DOHH2 (cell line): ENCODE data around the gene SLFNL1.

Experiments
- H3F3A ChIP-seq: fragments of 200-600 bp; sonication (generic), shearing (Covaris generic); 2 replicates; pipeline ENCODE4 v1.6.0; 2016; ENCODE audit warnings: antibody characterized with exemption, mild to moderate bottlenecking; ENCODE audit not compliant: control insufficient read depth, insufficient read depth
- H3K27ac ChIP-seq: fragments of 200-600 bp; sonication (generic); 2 replicates; pipeline ENCODE4 v1.5.1; 2014; ENCODE audit warnings: low read depth, mild to moderate bottlenecking, low read length, moderate library complexity
- H3K27me3 ChIP-seq: fragments of 200-600 bp; sonication (generic); 2 replicates; pipeline ENCODE4 v1.6.1; 2014; ENCODE audit warnings: mild to moderate bottlenecking, low read length, mixed read lengths; ENCODE audit not compliant: control insufficient read depth
- H3K36me3 ChIP-seq: fragments of 200-600 bp; sonication (generic); 2 replicates; pipeline ENCODE4 v1.6.1; 2014; ENCODE audit warnings: mild to moderate bottlenecking, low read length, moderate library complexity, mixed read lengths; ENCODE audit not compliant: control insufficient read depth
- H3K4me1 ChIP-seq: fragments of 200-600 bp; sonication (generic); 2 replicates; pipeline ENCODE4 v1.6.1; 2014; ENCODE audit warnings: mild to moderate bottlenecking, low read length, mixed read lengths; ENCODE audit not compliant: control insufficient read depth
- H3K4me2 ChIP-seq: fragments of 200-600 bp; sonication (generic); 2 replicates; pipeline ENCODE4 v1.6.0; 2014; ENCODE audit warnings: mild to moderate bottlenecking, low read length, moderate library complexity
- H3K4me3 ChIP-seq: fragments of 200-600 bp; sonication (generic); 2 replicates; pipeline ENCODE4 v1.5.1; 2014; ENCODE audit warnings: mild to moderate bottlenecking, low read length, mixed read lengths
- H3K79me2 ChIP-seq: fragments of 200-600 bp; sonication (generic); 2 replicates; pipeline ENCODE4 v1.6.1; 2014; ENCODE audit warnings: mild to moderate bottlenecking, low read length, mixed read lengths; ENCODE audit not compliant: control insufficient read depth
- H3K9me2 ChIP-seq: fragments of 200-600 bp; sonication (generic); replicated peaks from 2 replicates; pipeline ENCODE4 v1.6.1; 2014; ENCODE audit warnings: mild to moderate bottlenecking, low read length, mixed read lengths; ENCODE audit not compliant: control insufficient read depth
- H3K9me3 ChIP-seq: fragments of 200-600 bp; sonication (generic); 2 replicates; pipeline ENCODE4 v1.6.1; 2014; ENCODE audit warnings: antibody characterized with exemption, low read length, mixed read lengths; ENCODE audit not compliant: control insufficient read depth, insufficient read depth
- H4K20me1 ChIP-seq: fragments of 200-600 bp; sonication (generic); 2 replicates; pipeline ENCODE4 v1.6.0; 2014; ENCODE audit warnings: low read depth, mild to moderate bottlenecking, antibody characterized with exemption, low read length, moderate library complexity; ENCODE audit not compliant: control insufficient read depth, insufficient read depth
- CTCF ChIP-seq: fragments of 200-600 bp; sonication (generic); IDR thresholded peaks from one replicate; pipeline ENCODE4 v1.5.1; 2014; ENCODE audit warnings: antibody characterized with exemption, mild to moderate bottlenecking, low read depth, low read length; ENCODE audit not compliant: poor library complexity, severe bottlenecking
- EZH2phosphoT487 ChIP-seq: fragments of 200-600 bp; sonication (generic); IDR thresholded peaks from 2 replicates; pipeline ENCODE4 v1.6.1; 2017; ENCODE audit warnings: borderline replicate concordance, mild to moderate bottlenecking, antibody characterized with exemption, low read length, moderate library complexity, mixed read lengths

Gene SLFNL1

GRCh38 chr1:41003127-41003639, 18.3 kb downstream of the SLFNL1 start:
- Histone ChIP-seq H3K4me2 (peak overlapping the region; percentile 16), H3K36me3 (peaks cover 96% of the 10 kb centered on the region), H3K4me1 (peaks cover 25% of the 10 kb centered on the region), H3K27me3 (no peaks in the 10 kb centered on the region), H3K79me2 (peaks cover 31% of the 10 kb centered on the region), H3F3A (peaks cover 12% of the 10 kb centered on the region; the same call in 1 of the 2 replicates), H3K27ac (peak overlapping the region; percentile 32), H3K4me3 (no peak overlapping the region), H4K20me1 (peaks cover 13% of the 10 kb centered on the region; the same call in 1 of the 2 replicates), H3K9me2 (no peaks in the 10 kb centered on the region), H3K9me3 (no peaks in the 10 kb centered on the region)
- TF ChIP-seq CTCF: no peak
- TF ChIP-seq EZH2phosphoT487: no peak

GRCh38 chr1:40998668-40999067, 22.9 kb downstream of the SLFNL1 start:
- H3K4me3 ChIP-seq: no peak overlapping the region
- no peak for TF ChIP-seq EZH2phosphoT487
- TF ChIP-seq CTCF: no peak
- peaks cover 10% of the 10 kb centered on the region; the same call in 1 of the 2 replicates for H4K20me1 ChIP-seq
- H3K9me3 ChIP-seq: no peaks in the 10 kb centered on the region
- H3K27ac ChIP-seq: no peak overlapping the region
- no peaks in the 10 kb centered on the region for H3K27me3 ChIP-seq
- peaks cover 21% of the 10 kb centered on the region for H3K4me1 ChIP-seq
- H3K4me2 ChIP-seq: no peak overlapping the region
- peaks cover 95% of the 10 kb centered on the region for H3K36me3 ChIP-seq
- no peaks in the 10 kb centered on the region for H3K9me2 ChIP-seq
- peaks cover 49% of the 10 kb centered on the region for H3K79me2 ChIP-seq
- peaks cover 12% of the 10 kb centered on the region for H3F3A ChIP-seq

GRCh38 chr1:40997096-40997495, 24.4 kb downstream of the SLFNL1 start:
- Histone ChIP-seq H3K36me3 (peaks cover 93% of the 10 kb centered on the region), H3K27ac (no peak overlapping the region), H3K9me3 (no peaks in the 10 kb centered on the region), H3K4me2 (no peak overlapping the region), H3K4me3 (no peak overlapping the region), H3K27me3 (no peaks in the 10 kb centered on the region), H3K79me2 (peaks cover 53% of the 10 kb centered on the region), H3K9me2 (no peaks in the 10 kb centered on the region), H4K20me1 (peaks cover 10% of the 10 kb centered on the region; the same call in 1 of the 2 replicates), H3K4me1 (peaks cover 6% of the 10 kb centered on the region), H3F3A (no peaks in the 10 kb centered on the region; the same call in 1 of the 2 replicates)
- TF ChIP-seq EZH2phosphoT487: no peak
- no peak for TF ChIP-seq CTCF
